Loucy (cell line): ENCODE results near the gene SLC1A5.

Source experiments
- EZH2phosphoT487 ChIP-seq: fragments of 200-600 bp; IDR thresholded peaks from 2 replicates; pipeline ENCODE4 v1.6.1; 2018; ENCODE audit warnings: antibody characterized with exemption, mild to moderate bottlenecking, moderate library complexity, borderline replicate concordance
- TF ChIP-seq, protein P1 (sequence below): fragments of 200-600 bp; sonication (generic); conservative IDR thresholded peaks from 2 replicates; pipeline ENCODE4 v1.5.1; 2014; ENCODE audit warnings: mild to moderate bottlenecking, antibody characterized with exemption, low read length

- TF ChIP-seq, protein P1, sequence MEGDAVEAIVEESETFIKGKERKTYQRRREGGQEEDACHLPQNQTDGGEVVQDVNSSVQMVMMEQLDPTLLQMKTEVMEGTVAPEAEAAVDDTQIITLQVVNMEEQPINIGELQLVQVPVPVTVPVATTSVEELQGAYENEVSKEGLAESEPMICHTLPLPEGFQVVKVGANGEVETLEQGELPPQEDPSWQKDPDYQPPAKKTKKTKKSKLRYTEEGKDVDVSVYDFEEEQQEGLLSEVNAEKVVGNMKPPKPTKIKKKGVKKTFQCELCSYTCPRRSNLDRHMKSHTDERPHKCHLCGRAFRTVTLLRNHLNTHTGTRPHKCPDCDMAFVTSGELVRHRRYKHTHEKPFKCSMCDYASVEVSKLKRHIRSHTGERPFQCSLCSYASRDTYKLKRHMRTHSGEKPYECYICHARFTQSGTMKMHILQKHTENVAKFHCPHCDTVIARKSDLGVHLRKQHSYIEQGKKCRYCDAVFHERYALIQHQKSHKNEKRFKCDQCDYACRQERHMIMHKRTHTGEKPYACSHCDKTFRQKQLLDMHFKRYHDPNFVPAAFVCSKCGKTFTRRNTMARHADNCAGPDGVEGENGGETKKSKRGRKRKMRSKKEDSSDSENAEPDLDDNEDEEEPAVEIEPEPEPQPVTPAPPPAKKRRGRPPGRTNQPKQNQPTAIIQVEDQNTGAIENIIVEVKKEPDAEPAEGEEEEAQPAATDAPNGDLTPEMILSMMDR = no peak
- TF ChIP-seq EZH2phosphoT487 = no peak
Measured at GRCh38 chr19:46755853-46756543, 32.4 kb downstream of the SLC1A5 start.
